Measurements from ENCODE around the gene GRPEL1.

The GRPEL1 gene

GRCh38 chr4:7066006-7066405 lies 1.9 kb downstream of the GRPEL1 start:
- DNase-seq = no peak

GRCh38 chr4:7063362-7063761 lies 4.5 kb downstream of the GRPEL1 start:
- DNase-seq = no peak

- DNase-seq = no peak
These were observed 5.0 kb downstream of the GRPEL1 start for GRCh38 chr4:7062816-7063215.

DNA sequence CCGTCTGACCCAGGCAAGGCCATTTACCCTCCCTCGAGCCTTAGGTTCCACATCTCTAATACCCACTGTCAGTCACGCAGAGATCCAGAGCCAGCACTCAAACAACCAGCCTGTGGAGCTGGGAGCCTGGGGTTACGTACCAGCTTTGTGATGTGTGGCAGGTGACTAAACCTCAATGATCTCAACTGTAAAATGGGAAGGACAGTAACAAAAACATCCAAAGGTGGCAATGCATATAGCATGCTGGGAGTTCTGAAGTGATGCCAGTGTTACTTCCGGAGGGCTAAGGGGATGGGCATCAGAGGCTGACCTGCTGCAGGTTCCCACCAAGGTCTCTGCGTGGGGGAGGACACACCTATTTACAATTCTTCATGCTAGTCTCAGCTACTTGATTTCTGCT lies 6.0 kb downstream of the GRPEL1 start:
- no peak for DNase-seq

DNA sequence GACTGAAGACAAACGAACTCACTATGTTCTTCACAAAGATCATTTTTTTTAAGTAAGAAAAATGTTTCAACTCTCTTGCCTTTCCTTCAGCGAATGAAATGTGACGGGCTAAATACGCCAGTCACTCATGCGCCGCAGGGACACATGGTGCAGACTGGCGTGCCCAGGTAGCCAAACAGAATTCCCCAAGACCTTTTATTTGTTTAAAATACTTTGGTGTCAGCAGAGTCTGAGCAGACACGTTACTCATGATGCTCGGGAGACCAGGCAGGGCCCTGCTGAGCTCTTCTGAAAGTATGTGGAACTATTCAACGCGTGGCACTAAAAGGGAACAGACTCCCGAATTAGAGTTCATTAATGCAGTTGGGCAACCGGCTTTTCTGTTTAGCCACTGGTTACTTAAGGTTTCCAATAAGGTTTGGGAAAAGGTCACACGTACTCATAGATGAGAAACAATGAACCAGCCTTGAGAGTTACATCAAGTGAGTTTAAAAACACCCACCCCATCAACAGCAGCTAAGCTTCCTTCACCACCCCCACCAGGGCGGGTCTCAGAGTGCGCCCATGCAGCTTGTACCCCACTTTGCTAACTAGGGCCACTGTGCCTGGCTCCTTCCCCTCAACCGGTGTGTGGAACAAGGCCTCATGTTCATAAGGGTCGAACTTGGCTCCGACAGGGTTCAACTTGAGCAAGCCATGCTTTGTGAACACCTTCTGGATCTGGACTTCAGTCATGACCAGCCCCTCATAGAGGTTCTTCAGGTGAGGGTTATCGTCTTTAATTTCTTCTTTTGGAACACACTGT lies 7.3 kb downstream of the GRPEL1 start:
- no peak for DNase-seq

DNA sequence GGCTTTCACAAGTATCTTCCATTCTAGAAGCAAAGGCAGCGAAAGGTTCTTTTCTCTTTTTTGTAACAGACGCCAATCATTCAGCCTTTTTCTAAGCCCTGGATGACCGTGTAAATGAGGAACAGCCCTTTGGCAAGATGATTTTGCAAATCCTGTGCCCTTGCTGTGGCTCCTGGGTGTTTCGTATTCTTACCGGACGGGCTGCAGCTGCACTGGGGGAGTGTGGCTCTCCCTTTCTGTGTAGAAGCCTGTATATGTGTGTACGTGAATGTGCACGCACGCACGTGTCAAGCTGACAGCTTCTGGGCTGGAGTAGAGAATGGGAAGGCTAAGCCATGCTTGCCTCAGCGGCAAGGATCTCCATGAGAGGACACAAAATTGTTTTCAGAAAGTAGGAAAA lies 8.2 kb downstream of the GRPEL1 start:
- no peak for DNase-seq

DNA sequence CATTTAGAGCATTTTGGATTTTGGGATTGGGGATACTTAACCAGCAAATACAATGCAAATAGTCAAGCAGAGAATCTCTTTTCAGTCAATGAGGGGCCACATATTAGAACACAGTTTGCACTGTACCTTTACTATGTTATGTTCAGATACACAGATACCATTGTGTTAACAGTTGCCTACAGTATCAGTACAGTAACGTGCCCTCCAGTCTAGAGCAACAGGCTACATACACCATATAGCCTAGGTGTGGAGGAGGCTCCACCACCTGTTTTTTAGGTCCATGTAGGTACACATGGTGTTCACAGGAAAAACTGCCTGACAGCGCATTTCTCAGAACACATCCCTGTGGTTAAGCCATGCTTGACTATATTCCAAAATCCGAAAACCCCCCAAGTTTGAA lies 9.1 kb downstream of the GRPEL1 start:
- DNase-seq = no peak

- no peak for DNase-seq
These were observed 11.9 kb downstream of the GRPEL1 start for GRCh38 chr4:7055990-7056325.

- DNase-seq = no peak
These were observed 12.5 kb downstream of the GRPEL1 start for GRCh38 chr4:7055111-7055989.

DNA sequence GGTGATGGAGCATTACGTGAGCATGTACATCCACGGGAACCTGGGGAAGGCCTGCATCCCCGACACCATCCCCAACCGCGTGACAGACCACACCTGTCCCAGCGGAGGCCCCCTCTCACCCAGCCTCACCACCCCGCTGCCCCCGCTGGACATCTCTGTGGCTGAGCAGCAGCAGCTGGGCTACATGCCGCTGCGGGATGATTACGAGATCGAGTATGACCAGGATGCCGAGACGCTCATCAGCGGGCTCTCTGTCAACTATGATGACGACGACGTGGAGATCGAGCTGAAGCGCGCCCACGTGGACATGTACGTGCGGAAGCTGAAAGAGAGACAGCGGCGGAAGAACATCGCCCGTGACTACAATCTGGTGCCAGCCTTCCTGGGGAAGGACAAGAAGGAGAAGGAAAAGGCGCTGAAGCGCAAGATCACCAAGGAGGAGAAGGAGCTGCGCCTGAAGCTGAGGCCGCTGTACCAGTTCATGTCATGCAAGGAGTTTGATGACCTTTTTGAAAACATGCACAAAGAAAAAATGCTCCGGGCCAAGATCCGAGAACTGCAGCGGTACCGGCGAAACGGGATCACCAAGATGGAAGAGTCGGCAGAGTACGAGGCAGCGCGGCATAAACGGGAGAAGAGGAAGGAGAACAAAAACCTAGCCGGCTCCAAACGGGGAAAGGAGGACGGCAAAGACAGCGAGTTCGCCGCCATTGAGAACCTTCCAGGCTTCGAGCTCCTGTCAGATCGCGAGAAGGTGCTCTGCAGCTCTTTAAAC lies 13.6 kb downstream of the GRPEL1 start:
- no peak for DNase-seq

DNA sequence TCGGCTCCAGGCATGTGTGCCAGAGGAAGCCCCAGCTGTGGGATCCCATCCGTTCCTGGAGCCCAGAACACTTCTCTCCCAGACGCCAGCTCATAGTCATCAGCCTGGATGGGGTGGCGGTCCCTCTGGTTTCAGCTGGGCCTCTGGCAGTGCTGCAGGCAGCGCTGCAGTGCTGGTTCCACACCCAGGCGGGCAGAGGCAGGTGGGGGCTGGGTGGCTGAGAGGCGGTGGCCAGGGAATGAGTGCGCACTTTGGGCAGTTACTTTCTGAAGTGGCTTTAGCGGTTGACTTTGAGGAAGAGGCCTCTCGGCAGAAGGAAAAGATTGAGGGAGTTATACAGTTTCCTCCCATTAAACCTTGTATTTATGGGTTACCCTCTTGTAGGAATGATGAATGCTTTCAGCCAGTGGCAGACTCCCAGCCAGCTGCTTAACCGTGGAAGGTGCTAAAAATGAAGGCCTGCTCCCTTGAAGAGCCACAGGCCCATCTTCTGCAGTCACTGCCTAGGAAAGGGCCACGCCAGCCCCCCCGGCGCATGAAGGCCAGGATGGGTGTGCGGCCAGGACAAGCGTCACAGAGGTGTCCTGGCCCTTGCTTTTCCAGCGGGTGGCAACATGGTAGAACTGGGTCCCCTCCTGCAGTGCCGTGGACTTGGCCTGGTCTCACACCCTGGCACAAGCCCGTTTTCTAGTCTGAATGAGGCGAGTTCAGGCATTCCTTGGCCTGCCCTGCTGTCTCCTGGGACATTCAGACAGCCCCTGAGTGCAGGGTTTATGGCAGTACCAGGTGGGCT lies 14.7 kb downstream of the GRPEL1 start:
- DNase-seq = peak in 32 of 58 donors; percentile 11 to 76 (median 42)

DNA sequence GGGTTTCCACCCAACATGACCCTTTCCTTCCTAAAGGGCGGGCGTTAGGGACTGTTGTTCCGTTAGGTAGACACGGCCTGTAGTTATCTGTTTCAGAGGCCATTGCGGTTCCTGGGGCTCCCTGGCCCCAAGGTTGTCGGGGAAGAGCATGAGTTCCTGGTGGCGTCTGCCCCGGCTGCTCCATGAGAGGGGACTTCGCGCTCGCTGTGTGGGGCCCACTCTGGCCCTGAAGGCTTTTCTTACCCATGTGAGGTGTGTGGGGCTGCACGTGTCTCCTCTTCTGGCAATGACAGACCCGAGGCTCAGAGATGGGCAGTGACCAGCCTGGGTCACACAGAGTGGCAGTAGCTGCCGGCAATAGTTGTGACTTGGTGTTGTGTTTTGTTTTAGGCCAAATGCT lies 15.6 kb downstream of the GRPEL1 start:
- no peak for DNase-seq

DNA sequence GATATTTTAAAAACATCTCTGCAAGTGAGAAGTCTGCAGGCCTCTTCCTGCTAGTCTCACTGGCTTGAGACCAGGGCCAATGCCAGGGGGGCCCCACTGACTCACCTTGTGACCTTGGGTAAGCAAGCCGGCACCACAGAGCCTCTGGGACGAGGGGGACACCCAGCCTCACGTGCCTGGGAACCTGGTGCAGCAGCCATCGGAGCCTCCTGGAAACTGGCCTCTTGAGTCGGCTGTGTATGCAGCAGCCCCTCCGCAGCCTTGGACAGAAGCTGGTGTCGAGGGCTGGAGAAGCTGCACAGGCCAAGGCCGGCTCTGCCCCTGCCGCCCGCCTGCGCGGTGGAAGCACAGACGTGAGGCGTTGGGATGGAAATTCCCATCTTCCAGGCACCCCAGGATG lies 16.0 kb downstream of the GRPEL1 start:
- no peak for DNase-seq

DNA sequence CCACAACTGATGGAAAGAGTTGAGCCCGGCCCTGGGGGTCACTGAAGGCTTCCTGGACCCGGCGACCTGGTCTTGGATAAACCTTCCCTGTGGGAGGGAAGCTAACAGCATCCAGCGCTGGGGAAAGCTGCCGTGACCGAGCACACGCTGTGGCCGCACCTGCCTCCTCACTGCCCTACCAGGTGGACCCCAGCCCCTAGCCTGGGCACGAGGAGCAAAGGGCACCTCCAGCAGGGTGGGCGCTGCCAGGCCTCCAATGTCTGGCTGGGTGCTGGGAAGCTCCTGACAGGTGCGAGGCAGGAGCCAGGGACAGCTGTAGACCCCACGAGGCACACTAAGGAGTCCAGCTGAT lies 16.7 kb downstream of the GRPEL1 start:
- no peak for DNase-seq

GRCh38 chr4:7050481-7051143 lies 17.3 kb downstream of the GRPEL1 start:
- DNase-seq = no peak

DNA sequence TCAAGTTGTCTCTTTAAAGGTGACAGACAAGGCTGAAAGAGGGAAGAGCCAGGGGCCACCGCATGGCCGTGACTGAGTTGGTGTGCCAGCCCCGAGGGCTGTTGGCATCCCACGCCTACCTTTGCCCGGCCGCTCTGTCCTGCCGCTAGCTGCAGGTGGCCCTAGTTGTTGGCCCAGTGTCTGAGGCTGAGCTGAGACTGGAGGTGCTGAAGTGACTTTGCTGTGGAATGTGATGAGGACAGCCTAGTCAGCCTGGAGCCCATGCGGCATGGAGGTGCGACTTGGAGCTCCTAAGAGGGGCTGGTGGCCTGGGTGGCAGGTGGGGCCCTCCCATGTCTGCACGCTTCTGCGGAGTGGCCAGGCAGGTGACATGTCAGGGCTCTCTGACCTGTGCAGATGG lies 18.1 kb downstream of the GRPEL1 start:
- no peak for DNase-seq

DNA sequence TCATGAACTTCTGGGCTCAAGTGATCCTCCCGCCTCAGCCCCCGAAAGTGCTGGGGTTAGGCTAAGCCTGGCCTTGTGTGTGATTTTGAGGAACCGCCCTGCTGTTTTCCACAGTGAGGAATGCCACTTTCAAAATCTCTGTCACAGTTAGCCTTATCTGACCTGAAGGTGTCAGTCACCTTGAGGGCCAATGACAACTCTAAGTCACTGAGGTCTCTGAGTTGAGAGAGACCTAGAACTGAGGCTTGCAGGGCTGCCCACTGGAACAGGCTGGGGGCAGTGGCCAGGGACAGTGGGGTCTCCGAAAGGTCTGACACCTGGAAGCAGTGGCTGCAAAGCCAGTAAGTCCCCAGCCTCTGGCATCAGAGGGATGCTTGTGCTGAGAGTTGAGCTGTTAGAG lies 18.6 kb downstream of the GRPEL1 start:
- no peak for DNase-seq

DNA sequence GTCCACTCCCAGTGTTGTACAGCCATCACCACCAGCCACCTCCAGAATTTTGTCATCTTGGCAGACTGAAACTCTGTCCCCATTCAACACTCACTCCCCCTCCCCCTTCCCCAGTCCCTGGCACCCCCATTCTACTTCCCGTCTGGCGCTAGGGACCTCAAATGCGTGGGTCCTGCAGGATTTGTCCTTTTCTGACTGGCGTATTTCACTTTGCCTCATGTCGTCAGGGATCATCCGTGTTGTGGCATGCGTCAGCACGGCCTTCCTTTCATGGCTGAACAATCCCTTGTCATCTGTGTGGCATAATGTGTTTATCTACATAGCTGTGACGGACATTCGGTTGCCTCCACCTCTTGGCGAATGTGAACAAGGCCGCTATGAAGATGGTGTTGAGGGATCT lies 19.2 kb downstream of the GRPEL1 start:
- no peak for DNase-seq

DNA sequence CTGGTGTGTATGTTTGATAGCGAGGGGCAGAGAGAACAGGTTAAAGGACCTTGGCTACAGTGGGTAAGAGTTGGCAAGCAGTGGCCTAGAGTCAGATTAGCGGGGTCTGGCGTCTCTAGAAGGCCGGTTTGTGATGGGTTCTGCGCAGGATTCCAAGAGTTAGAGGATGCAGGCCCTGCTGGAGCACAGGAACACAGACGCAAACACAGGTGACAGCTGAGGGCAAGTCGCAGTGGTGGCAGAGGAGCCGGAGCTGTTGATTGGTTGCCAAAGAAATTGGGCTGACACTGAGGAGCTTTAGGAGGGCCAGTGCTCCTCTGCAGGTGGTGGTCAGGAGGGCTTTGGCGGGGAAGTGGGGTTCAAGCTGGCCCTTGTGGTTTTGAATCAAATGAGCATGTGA lies 20.9 kb downstream of the GRPEL1 start:
- DNase-seq = no peak
